MM.1S (cell line): ENCODE data around the gene UBXN1.

Source experiments
- DNase-seq: peaks from one replicate; pipeline ENCODE4 v3.0.0-alpha.2; 2015
- H2AFZ ChIP-seq: fragments of 300-600 bp; sonication (generic); 2 replicates; pipeline ENCODE4 v1.6.0; 2016; ENCODE audit warnings: antibody characterized with exemption, low read length
- H3F3A ChIP-seq: fragments of 300-600 bp; sonication (generic); 2 replicates; pipeline ENCODE4 v1.6.1; 2016; ENCODE audit warnings: mild to moderate bottlenecking, antibody characterized with exemption, low read length, moderate library complexity, mixed read lengths; ENCODE audit not compliant: insufficient read depth
- H3K27ac ChIP-seq: fragments of 300-600 bp; sonication (generic); 2 replicates; pipeline ENCODE4 v1.5.1; 2016; ENCODE audit warnings: mild to moderate bottlenecking, low read length
- H3K27me3 ChIP-seq: fragments of 300-600 bp; sonication (generic); replicated peaks from 2 replicates; pipeline ENCODE4 v1.6.0; 2016; ENCODE audit warnings: low read length; ENCODE audit not compliant: insufficient read depth
- H3K36me3 ChIP-seq: fragments of 300-600 bp; sonication (generic); replicated peaks from 2 replicates; pipeline ENCODE4 v1.6.1; 2016; ENCODE audit warnings: mild to moderate bottlenecking, low read length, mixed read lengths; ENCODE audit not compliant: insufficient read depth
- H3K4me1 ChIP-seq: fragments of 300-600 bp; sonication (generic); 2 replicates; pipeline ENCODE4 v1.6.1; 2016; ENCODE audit warnings: low read length, mixed read lengths
- H3K4me2 ChIP-seq: fragments of 300-600 bp; sonication (generic); 2 replicates; pipeline ENCODE4 v1.6.0; 2016; ENCODE audit warnings: low read depth, low read length
- H3K4me3 ChIP-seq: fragments of 300-600 bp; sonication (generic); 2 replicates; pipeline ENCODE4 v1.5.1; 2016; ENCODE audit warnings: low read length, mixed read lengths
- H3K79me2 ChIP-seq: fragments of 300-600 bp; sonication (generic); 2 replicates; pipeline ENCODE4 v1.6.1; 2016; ENCODE audit warnings: mixed run types, low read length, mixed read lengths
- H3K9ac ChIP-seq: fragments of 300-600 bp; sonication (generic); 2 replicates; pipeline ENCODE4 v1.6.1; 2016; ENCODE audit warnings: low read length, mixed read lengths
- H3K9me2 ChIP-seq: fragments of 300-600 bp; sonication (generic); replicated peaks from 2 replicates; pipeline ENCODE4 v1.6.1; 2016; ENCODE audit warnings: mild to moderate bottlenecking, low read length, mixed read lengths; ENCODE audit not compliant: insufficient read depth
- H3K9me3 ChIP-seq: fragments of 300-600 bp; sonication (generic); replicated peaks from 2 replicates; pipeline ENCODE4 v1.6.1; 2016; ENCODE audit warnings: mild to moderate bottlenecking, low read length, mixed read lengths; ENCODE audit not compliant: insufficient read depth
- H4K20me1 ChIP-seq: fragments of 300-600 bp; sonication (generic); 2 replicates; pipeline ENCODE4 v1.6.1; 2016; ENCODE audit warnings: mild to moderate bottlenecking, low read length, moderate library complexity, mixed read lengths; ENCODE audit not compliant: insufficient read depth
- EZH2 ChIP-seq: fragments of 300-600 bp; sonication (generic); optimal IDR thresholded peaks from 2 replicates; pipeline ENCODE3; 2017; ENCODE audit warnings: low read depth, mild to moderate bottlenecking, antibody characterized with exemption, low read length, mixed read lengths
- EZH2phosphoT487 ChIP-seq: fragments of 300-600 bp; sonication (generic); IDR thresholded peaks from 2 replicates; pipeline ENCODE4 v1.6.1; 2018; ENCODE audit warnings: antibody characterized with exemption, low read length
- TF ChIP-seq, protein P1 (sequence below): fragments of 300-600 bp; sonication (generic); IDR thresholded peaks from 2 replicates; pipeline ENCODE4 v1.5.1; 2016; ENCODE audit warnings: antibody characterized with exemption, low read length, mixed read lengths

Gene UBXN1

DNA sequence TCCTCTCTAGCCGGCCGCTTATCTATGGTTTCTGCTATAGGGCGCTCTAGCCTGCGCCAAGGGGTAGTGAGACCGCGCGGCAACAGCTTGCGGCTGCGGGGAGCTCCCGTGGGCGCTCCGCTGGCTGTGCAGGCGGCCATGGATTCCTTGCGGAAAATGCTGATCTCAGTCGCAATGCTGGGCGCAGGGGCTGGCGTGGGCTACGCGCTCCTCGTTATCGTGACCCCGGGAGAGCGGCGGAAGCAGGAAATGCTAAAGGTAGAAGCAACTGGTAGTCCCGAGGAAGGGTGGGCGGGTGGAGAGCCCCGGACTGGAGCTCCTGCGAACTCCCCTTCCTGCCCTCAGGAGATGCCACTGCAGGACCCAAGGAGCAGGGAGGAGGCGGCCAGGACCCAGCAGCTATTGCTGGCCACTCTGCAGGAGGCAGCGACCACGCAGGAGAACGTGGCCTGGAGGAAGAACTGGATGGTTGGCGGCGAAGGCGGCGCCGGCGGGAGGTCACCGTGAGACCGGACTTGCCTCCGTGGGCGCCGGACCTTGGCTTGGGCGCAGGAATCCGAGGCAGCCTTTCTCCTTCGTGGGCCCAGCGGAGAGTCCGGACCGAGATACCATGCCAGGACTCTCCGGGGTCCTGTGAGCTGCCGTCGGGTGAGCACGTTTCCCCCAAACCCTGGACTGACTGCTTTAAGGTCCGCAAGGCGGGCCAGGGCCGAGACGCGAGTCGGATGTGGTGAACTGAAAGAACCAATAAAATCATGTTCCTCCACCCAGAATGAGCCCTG is 7.1 kb downstream of the UBXN1 start, which contains the start of the genes LBHD1 and UQCC3:
TSS of gene LBHD1 (minus strand) at position 660 of the 782 bp plus-strand sequence. CDS start 2,236 bp downstream, outside the sequence.
TSS of gene UQCC3 (plus strand) at position 66 of the 782 bp plus-strand sequence. CDS start at position 139, 73 bp downstream.
- Histone ChIP-seq H2AFZ (peak within 1 kb of the TSS; percentile 87), H3K27me3 (no peaks in the 10 kb centered on the region), H3K36me3 (no peaks in the 10 kb centered on the region; the same call in none of the 2 replicates), H3K9me2 (no peaks in the 10 kb centered on the region), H3K4me3 (peak within 1 kb of the TSS; percentile 98), H3K9me3 (no peaks in the 10 kb centered on the region), H3K9ac (peak within 1 kb of the TSS; percentile 89), H3K27ac (peak within 1 kb of the TSS; percentile 65), H3F3A (peaks cover 42% of the 10 kb centered on the region), H3K4me1 (peaks cover 8% of the 10 kb centered on the region), H3K4me2 (peak within 1 kb of the TSS; percentile 83), H3K79me2 (peaks cover 57% of the 10 kb centered on the region), H4K20me1 (no peaks in the 10 kb centered on the region)
- TF ChIP-seq EZH2phosphoT487 = no peak
- TF ChIP-seq, protein P1, sequence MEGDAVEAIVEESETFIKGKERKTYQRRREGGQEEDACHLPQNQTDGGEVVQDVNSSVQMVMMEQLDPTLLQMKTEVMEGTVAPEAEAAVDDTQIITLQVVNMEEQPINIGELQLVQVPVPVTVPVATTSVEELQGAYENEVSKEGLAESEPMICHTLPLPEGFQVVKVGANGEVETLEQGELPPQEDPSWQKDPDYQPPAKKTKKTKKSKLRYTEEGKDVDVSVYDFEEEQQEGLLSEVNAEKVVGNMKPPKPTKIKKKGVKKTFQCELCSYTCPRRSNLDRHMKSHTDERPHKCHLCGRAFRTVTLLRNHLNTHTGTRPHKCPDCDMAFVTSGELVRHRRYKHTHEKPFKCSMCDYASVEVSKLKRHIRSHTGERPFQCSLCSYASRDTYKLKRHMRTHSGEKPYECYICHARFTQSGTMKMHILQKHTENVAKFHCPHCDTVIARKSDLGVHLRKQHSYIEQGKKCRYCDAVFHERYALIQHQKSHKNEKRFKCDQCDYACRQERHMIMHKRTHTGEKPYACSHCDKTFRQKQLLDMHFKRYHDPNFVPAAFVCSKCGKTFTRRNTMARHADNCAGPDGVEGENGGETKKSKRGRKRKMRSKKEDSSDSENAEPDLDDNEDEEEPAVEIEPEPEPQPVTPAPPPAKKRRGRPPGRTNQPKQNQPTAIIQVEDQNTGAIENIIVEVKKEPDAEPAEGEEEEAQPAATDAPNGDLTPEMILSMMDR = no peak
- TF ChIP-seq EZH2 = no peak
- DNase-seq = peak; percentile 86

DNA sequence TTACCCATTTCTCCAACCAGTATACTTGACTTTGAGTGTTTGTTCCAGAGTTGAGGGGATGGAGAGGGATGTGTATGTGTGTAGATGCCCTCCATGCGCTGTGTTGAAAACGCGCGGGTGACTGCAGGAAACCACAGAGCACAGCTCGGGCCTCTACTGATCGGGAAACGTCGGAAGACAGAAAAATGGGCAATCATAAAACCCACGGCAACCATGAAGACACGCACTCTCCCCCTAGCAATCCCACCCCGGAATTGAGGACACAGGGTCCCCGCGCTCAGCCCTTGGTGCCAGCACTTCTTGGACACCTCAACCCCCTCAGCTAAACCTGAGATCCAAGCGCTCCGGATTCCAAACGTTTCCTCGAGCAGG is 7.7 kb downstream of the UBXN1 start:
- Histone ChIP-seq H3K4me3 (peak overlapping the region; percentile 98), H3K79me2 (peaks cover 57% of the 10 kb centered on the region), H3K9me3 (no peaks in the 10 kb centered on the region), H3F3A (peaks cover 42% of the 10 kb centered on the region), H3K36me3 (no peaks in the 10 kb centered on the region; the same call in 1 of the 2 replicates), H3K9me2 (no peaks in the 10 kb centered on the region), H3K27me3 (no peaks in the 10 kb centered on the region), H4K20me1 (no peaks in the 10 kb centered on the region), H3K9ac (peak overlapping the region; percentile 89), H3K4me2 (peak overlapping the region; percentile 83), H2AFZ (peak overlapping the region; percentile 87), H3K4me1 (peaks cover 10% of the 10 kb centered on the region), H3K27ac (peak overlapping the region; percentile 65; the same call in 1 of the 2 replicates)
- no peak for TF ChIP-seq EZH2
- TF ChIP-seq EZH2phosphoT487 = no peak
- TF ChIP-seq, protein P1 = no peak
- DNase-seq = no peak

DNA sequence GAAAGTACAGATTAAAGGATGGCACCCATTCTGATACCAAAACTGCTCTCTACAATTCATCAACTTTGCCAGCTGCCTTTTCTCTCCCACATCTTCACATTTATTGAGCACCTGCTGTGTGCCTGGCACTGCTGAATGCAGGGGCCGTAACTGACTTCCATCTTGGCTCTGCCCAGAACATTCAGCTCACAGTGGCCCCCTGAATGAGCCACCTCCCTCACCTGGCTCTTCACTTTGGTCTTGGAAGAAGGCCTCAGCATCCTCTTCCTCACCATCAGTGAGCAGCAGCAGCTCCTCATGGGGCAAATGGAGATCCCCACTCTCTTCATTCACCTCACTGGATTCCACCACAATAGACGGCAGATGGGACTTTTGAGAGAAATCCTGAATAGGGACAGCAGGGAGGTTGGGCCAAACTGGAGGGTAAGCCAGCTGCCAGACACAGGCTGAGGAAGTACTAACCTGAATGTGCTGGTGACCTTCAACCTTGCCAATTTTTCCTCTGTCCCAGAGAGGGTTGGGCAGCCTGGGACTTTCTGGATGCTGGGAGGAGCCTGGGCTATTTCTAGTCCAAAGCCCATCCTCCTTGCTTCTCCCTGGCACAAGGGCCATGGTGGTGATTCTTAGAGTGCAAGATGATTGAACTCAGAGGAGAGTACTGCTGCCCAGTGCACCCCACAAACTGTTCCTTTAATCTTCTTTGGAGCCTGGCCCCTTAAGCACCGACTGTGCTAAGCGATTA is 9.3 kb downstream of the UBXN1 start:
- H3K4me1 ChIP-seq = peaks cover 13% of the 10 kb centered on the region
- no peak overlapping the region for H3K4me2 ChIP-seq
- DNase-seq = no peak
- H3K79me2 ChIP-seq = peaks cover 63% of the 10 kb centered on the region
- H3K27me3 ChIP-seq = no peaks in the 10 kb centered on the region
- H3K9me3 ChIP-seq = no peaks in the 10 kb centered on the region
- H3K36me3 ChIP-seq = no peaks in the 10 kb centered on the region; the same call in 1 of the 2 replicates
- H2AFZ ChIP-seq = no peak overlapping the region
- H3K4me3 ChIP-seq = no peak overlapping the region
- no peaks in the 10 kb centered on the region for H3K9me2 ChIP-seq
- TF ChIP-seq EZH2phosphoT487 = no peak
- TF ChIP-seq, protein P1 = no peak
- no peak for TF ChIP-seq EZH2
- no peak overlapping the region for H3K9ac ChIP-seq
- H4K20me1 ChIP-seq = no peaks in the 10 kb centered on the region
- H3F3A ChIP-seq = peaks cover 56% of the 10 kb centered on the region
- H3K27ac ChIP-seq = no peak overlapping the region
